AG04449 (cell line): ENCODE data around the gene MPZL1.

Source experiments
- CTCF ChIA-PET: fragments of 350-600 bp; formaldehyde crosslinking; extraction: SDS; loops from one replicate; lab custom pipeline; 2021; ENCODE audit warnings: antibody characterized with exemption; lab: Yijun Ruan, JAX
- POLR2A ChIA-PET: fragments of 400-600, 350-600 bp; formaldehyde crosslinking; extraction: SDS; loops from one replicate; lab custom pipeline; 2020; ENCODE audit warnings: antibody characterized with exemption, inconsistent platforms; lab: Yijun Ruan, JAX
- DNase-seq: peaks from one replicate; pipeline ENCODE4 v3.0.0-alpha.2; 2010; ENCODE audit warnings: low read depth, low spot score
- H3K4me3 ChIP-seq: 2 replicates; pipeline ENCODE4 v1.5.1; 2011; ENCODE audit warnings: low read depth, mild to moderate bottlenecking, control low read depth, low read length
- TF ChIP-seq, protein P1 (sequence below): IDR thresholded peaks from one replicate; pipeline ENCODE4 v1.5.1; 2011; ENCODE audit warnings: mild to moderate bottlenecking, moderate library complexity, low read length, control low read depth, inconsistent platforms; ENCODE audit not compliant: insufficient read depth; ENCODE audit errors: missing control alignments

MPZL1 gene

DNA sequence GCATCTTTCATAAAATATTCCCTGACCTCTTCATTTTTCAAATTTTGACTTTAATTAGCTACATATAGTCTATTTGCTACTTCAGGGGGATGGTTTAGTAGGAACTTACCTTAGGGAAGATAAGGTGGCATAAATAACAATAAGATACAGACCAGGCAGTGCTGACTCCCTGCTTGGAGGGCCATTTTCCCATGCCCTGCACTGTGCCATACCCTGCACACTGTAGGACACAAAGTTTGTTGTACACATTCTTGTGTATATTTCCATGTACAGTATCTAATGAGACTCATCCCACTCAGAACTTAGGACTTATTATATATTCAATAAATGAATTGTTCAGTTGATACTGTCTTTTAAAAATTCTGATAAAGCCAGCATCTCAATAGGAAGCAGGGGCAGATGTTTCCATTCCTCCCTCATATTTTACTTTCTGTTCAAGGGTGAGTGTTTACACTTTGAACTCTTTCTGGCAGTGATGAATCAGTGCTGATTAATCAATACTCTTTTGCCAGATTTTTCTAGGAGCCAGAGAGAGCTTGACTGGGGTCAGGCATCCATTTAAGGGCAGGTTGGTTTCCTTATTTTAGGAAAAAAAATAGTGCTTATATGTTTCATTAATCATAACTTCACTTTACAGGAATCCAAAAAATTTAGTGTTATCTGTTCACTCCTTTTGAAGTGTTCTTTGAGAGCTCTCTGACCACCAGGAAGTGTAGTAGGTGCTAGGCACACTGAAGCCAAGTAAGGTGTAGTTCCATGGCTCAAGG is 30.6 kb downstream of the MPZL1 start:
- ChIA-PET POLR2A (no interaction called here), CTCF (interaction anchor here (0.8 to 1.6 kb wide), 4 partner anchors 9 to 47 kb away, joined by 3 to 6 read pairs (median 3); no protein-coding TSS in a partner anchor)
- DNase-seq = no peak
- H3K4me3 ChIP-seq = no peak overlapping the region
- TF ChIP-seq, protein P1, sequence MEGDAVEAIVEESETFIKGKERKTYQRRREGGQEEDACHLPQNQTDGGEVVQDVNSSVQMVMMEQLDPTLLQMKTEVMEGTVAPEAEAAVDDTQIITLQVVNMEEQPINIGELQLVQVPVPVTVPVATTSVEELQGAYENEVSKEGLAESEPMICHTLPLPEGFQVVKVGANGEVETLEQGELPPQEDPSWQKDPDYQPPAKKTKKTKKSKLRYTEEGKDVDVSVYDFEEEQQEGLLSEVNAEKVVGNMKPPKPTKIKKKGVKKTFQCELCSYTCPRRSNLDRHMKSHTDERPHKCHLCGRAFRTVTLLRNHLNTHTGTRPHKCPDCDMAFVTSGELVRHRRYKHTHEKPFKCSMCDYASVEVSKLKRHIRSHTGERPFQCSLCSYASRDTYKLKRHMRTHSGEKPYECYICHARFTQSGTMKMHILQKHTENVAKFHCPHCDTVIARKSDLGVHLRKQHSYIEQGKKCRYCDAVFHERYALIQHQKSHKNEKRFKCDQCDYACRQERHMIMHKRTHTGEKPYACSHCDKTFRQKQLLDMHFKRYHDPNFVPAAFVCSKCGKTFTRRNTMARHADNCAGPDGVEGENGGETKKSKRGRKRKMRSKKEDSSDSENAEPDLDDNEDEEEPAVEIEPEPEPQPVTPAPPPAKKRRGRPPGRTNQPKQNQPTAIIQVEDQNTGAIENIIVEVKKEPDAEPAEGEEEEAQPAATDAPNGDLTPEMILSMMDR = no peak

DNA sequence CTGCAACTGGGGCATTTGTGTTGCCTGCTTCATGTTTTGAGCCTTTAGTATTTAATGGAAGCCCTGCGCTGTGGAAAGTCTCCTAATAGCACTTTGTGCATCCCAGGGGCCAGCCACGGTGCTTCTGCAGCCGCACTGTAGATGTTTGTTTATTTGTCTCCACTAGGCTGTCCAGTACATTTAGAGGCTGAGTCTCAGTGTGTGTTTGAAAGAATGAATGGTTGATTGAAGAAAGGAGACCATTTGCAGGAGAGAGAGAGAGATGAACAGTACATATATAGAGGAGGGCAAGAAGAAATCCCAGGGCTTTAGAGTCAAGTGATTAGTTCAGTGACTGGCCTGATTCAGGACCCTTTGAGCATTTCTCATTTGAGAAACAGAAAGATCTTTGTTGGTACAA is 33.9 kb downstream of the MPZL1 start:
- ChIA-PET CTCF (interaction anchor here (1.3 kb wide), 1 partner anchor 16 kb away, joined by 3 read pairs; no protein-coding TSS in a partner anchor), POLR2A (interaction anchor here (0.7 kb wide), 1 partner anchor 35 kb away, joined by 3 read pairs; no protein-coding TSS in a partner anchor)
- TF ChIP-seq, protein P1 = no peak
- H3K4me3 ChIP-seq = no peak overlapping the region
- DNase-seq = no peak

- TF ChIP-seq, protein P1 = no peak
- POLR2A ChIA-PET = no interaction called here
- CTCF ChIA-PET = interaction anchor here (1.0 to 1.3 kb wide), 2 partner anchors 17 to 325 kb away, joined by 3 read pairs; no protein-coding TSS in a partner anchor
- H3K4me3 ChIP-seq = no peak overlapping the region
- DNase-seq = no peak
Measured at GRCh38 chr1:167756730-167757405, 35.1 kb downstream of the MPZL1 start.

DNA sequence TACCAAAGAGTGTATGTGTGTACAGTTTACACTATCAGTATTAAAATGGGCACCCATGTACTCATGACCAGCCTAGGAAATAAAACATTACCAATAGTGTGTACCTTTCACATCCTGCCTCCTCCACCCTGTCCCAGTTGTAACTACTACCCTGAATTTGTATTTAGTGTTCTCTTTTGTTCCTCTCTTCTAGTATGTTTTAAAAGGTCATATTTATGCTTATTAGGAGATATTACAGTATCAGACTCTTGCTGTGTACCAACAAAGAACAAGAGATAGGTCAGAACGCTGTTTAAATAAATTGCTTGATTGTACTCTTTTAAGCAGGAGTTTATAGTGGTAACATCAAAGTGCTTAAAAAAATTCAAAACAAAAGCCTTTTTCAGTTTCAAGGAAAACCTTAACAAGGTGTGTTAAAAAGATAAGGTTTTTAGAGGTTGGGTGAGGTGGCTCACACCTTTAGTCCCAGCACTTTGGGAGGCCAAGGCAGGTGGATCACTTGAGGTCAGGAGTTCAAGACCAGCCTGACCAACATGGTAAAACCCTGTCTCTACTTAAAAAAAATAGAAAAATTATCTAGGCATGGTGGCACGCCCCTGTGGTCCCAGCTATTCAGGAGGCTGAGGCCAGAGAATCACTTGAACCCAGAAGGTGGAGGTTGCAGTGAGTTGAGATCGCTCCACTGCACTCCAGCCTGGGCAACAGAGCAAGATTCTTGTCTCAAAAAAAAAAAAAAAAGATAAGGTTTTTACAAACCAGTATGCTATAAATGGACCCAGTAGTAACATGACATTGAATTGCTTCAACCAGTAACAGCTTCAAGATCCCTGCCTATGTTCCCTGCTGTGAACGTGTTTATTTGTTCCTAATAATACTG is 35.9 kb downstream of the MPZL1 start:
- no peak for DNase-seq
- TF ChIP-seq, protein P1 = no peak
- no peak overlapping the region for H3K4me3 ChIP-seq
- ChIA-PET CTCF (interaction anchor here (0.6 kb wide), 1 partner anchor 206 kb away, joined by 3 read pairs; no protein-coding TSS in a partner anchor), POLR2A (no interaction called here)

GRCh38 chr1:167761400-167761799 is 39.6 kb downstream of the MPZL1 start:
- H3K4me3 ChIP-seq = no peak overlapping the region
- ChIA-PET POLR2A (no interaction called here), CTCF (interaction anchor here (0.9 to 1.5 kb wide), 3 partner anchors 8 to 16 kb away, joined by 3 to 5 read pairs (median 3); no protein-coding TSS in a partner anchor)
- TF ChIP-seq, protein P1 = no peak
- no peak for DNase-seq
